Omental fat pad (tissue), 4 donors: ENCODE measurements around the gene UBA1. TPM values are rescaled to one million over a fixed set of nuclear protein-coding genes. Genes with fewer than 3 reads are reported as not detected.

Experiments used
- ATAC-seq: fragments of 150-250 bp; one replicate; pipeline ENCODE4 v1.9.1; 2016; ENCODE audit warnings: mild to moderate bottlenecking, moderate library complexity; ENCODE audit not compliant: low FRiP score
- DNase-seq: peaks from one replicate; pipeline ENCODE4 v3.0.0-alpha.2; 2019; ENCODE audit warnings: low spot score
- total RNA-seq, 4 donors: library from RNA; depleted of rRNA; stranded (reverse); fragments of >200 nt; gene quantifications; one replicate each; pipeline ENCODE4 v1.1.0, GENCODE V29; 2016
- TF ChIP-seq, protein P1 (sequence below), 3 donors: fragments of 450-650 bp; IDR thresholded peaks; one replicate each; pipeline ENCODE4 v1.5.1; 2016 to 2017; ENCODE audit warnings: antibody characterized with exemption in 3 of 3, mild to moderate bottlenecking in 3 of 3, moderate library complexity in 2 of 3

The UBA1 gene
- total RNA-seq, 4 donors from 2014 or later, result 132 to 158 (median 148) TPM

DNA sequence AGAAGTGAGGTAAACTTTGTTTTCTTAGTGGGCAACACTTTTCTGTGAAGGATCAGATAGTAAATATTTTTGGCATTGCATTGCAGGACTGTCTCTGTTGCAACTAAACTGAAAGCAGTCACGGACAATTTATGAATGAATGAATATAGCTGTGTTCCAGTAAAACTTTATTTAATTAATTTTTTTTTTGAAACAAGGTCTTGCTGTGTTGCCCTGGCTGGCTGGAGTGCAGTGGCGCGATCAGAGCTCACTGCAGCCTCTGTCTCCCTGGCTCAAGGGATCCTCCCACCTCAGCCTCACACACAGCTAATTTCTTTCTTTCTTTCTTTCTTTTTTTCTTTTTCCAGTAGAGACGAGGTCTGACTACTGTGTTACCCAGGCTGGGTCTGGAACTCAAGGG is 32.8 kb upstream of the UBA1 start:
- TF ChIP-seq, protein P1, sequence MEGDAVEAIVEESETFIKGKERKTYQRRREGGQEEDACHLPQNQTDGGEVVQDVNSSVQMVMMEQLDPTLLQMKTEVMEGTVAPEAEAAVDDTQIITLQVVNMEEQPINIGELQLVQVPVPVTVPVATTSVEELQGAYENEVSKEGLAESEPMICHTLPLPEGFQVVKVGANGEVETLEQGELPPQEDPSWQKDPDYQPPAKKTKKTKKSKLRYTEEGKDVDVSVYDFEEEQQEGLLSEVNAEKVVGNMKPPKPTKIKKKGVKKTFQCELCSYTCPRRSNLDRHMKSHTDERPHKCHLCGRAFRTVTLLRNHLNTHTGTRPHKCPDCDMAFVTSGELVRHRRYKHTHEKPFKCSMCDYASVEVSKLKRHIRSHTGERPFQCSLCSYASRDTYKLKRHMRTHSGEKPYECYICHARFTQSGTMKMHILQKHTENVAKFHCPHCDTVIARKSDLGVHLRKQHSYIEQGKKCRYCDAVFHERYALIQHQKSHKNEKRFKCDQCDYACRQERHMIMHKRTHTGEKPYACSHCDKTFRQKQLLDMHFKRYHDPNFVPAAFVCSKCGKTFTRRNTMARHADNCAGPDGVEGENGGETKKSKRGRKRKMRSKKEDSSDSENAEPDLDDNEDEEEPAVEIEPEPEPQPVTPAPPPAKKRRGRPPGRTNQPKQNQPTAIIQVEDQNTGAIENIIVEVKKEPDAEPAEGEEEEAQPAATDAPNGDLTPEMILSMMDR (IDR thresholded peaks at IDR 0.05), result no peak
- ATAC-seq (no peak), DNase-seq (no peak)

DNA sequence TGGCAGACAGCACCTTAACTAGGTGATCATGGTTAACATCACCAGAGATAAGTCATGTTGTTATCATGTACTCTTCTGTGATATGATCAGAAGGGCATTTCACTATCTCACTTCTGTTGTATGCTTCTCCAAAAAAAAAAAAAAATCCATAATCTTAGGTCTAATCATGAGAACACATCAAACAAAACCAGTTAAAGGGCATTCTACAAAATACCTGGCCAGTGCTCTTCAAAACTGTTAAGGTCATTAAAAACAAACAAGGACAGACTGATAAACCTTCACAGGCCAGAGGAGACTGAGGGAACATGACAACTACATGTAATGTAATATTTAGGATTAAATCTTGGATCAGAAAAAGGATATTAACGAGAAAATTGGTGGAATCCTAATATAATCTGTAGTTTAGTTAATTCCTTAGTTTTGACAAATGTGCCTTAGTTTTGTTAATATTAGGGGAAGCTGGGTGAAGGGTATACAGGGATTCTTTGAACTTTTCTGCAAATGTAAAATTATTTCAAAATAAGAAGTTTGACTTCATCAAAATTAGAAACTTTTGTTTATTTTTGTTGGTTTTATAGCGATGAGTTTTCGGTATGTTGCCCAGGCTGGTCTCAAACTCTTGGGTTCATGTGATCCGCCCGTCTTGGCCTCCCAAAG is 30.6 kb upstream of the UBA1 start:
- DNase-seq, result no peak
- no peak for ATAC-seq
- TF ChIP-seq, protein P1 (IDR thresholded peaks at IDR 0.05), result no peak

DNA sequence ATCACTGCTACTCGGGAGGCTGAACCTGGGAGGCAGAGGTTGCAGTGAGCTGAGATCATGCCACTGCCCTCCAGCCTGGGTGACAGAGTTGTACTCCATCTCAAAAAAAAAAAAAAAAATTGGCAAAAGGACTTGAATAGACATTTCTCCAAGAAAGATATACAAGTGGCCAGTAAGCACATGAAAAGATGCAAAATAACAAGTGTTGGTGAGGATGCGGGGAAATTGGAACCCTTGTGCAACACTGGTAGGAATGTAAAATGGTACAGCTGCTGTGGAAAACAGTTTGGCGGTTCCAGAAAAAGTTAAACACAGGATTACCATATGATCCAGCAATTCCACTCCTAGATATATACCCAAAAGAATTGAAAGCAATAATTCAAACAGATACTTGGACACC is 29.2 kb upstream of the UBA1 start:
- ATAC-seq (no peak), DNase-seq (no peak)
- TF ChIP-seq, protein P1 (IDR thresholded peaks at IDR 0.05), result no peak

DNA sequence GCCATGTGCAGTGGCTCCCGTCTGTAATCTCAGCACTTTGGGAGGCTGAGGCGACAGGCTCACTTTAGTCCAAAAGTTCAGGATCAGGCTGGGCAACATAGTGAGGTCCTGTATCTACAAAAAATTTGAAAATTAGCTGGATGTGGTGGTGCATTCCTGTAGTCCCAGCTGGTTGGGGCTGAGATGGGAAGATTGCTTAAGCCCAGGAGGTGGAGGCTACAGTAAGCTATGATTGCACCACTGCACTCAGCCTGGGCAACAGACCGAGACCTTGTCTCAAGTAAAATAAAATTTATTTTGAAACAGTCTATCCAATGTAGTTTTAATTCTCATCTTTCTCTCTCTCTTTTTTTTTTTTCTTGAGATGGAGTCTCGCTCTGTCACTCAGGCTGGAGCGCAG is 27.5 kb upstream of the UBA1 start:
- ATAC-seq (no peak), DNase-seq (no peak)
- TF ChIP-seq, protein P1 (IDR thresholded peaks at IDR 0.05), result no peak

DNA sequence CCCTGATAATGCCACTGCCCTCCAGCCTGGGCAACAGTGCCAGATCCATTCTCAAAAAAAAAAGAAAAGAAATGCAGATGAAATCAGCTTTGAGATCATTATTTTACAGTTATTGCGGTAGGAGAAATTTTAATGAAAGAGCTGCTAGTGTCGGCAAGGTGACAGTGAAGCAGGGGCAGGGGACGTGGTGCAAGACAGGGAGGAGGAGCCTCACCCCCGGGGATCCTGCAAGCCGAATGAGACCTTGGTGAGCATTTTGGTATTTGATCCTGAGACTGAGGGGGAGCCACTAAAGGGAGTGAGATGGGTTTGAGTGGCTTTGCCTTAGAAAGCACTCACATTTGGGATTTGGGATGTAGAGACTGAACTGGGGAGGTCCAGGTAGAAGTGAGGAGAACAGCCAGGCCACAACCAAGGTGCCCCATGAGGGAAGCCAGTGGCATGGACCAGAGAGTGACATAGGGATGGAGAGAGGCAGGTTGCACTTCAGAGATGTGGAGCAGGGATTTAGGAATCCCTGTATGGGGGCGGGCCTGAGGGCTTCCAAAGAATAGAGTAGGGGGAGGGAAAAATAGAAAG is 25.0 kb upstream of the UBA1 start:
- DNase-seq, result no peak
- TF ChIP-seq, protein P1 (IDR thresholded peaks at IDR 0.05), result no peak
- ATAC-seq, result no peak

DNA sequence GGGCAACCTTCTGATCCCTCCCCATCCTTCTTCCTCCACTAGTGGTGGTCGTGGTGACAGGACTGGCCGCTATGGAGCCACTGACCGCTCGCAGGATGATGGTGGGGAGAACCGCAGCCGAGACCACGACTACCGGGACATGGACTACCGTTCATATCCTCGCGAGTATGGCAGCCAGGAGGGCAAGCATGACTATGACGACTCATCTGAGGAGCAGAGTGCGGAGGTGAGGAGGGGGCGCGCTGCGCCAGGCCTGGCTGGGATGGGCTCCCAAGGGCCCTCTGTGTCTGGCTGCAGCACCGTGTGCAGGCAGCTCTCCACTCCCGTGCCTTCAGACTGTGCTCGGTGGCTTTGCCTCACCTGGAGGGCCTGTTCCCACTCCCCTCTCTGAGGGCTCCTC is 24.4 kb upstream of the UBA1 start:
- ATAC-seq (no peak), DNase-seq (no peak)
- TF ChIP-seq, protein P1 (IDR thresholded peaks at IDR 0.05), result no peak
